ENCODE measurements around the gene CRKL. TPM values are rescaled to one million over a fixed set of nuclear protein-coding genes. Genes with fewer than 3 reads are reported as not detected.
A peak's percentile ranks its signal among the peaks of the same experiment; 100 is the strongest.

Gene CRKL
- total RNA-seq, 1 experiment from 2014 or later = 45.8 TPM

DNA sequence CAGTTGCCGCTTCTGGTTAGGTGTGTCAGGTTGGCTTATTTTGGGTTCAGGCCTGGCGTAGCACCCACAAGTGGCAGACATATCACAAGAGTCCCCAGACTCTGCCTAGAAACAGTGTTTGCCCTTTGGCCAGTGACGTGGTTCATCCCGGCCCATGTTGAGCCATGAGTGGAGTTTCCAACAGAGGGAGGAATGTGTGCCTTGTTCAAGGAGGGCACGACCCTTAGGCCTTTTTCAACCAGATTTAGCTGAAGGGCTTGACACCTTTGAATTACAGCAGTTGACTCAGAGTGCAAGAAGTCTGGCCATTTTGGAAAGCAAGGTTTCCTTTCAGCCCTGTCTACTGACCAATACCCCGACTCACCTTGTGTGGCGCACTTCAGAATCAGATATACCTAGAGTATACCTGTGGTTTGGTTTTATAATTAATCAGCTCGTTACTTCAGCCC lies 34.7 kb downstream of the CRKL start:
- ChIA-PET POLR2A (ENCODE audit: unreplicated experiment) (interaction anchor here (0.6 to 0.7 kb wide), 2 partner anchors 30 to 1947 kb away, joined by 4 to 10 read pairs; no protein-coding TSS in a partner anchor), CTCF (interaction anchor here (0.6 kb wide), 1 partner anchor 697 kb away, joined by 3 read pairs; no protein-coding TSS in a partner anchor)
- no peaks in the 10 kb centered on the region for H3K27me3 ChIP-seq (ENCODE audit: insufficient read depth, low read depth)
- peaks cover 19% of the 10 kb centered on the region for H4K20me1 ChIP-seq (ENCODE audit: insufficient read depth)
- no peak overlapping the region for H3K4me3 ChIP-seq
- no peaks in the 10 kb centered on the region; the same call in 1 of the 2 replicates for H3K36me3 ChIP-seq (ENCODE audit: low read depth)
- peaks cover 9% of the 10 kb centered on the region; the same call in 1 of the 2 replicates for H3K4me1 ChIP-seq (replicated peaks; ENCODE audit: insufficient read depth)
- H3K9me3 ChIP-seq (ENCODE audit: insufficient read depth, low read depth) = no peaks in the 10 kb centered on the region
- TF ChIP-seq, protein P1, sequence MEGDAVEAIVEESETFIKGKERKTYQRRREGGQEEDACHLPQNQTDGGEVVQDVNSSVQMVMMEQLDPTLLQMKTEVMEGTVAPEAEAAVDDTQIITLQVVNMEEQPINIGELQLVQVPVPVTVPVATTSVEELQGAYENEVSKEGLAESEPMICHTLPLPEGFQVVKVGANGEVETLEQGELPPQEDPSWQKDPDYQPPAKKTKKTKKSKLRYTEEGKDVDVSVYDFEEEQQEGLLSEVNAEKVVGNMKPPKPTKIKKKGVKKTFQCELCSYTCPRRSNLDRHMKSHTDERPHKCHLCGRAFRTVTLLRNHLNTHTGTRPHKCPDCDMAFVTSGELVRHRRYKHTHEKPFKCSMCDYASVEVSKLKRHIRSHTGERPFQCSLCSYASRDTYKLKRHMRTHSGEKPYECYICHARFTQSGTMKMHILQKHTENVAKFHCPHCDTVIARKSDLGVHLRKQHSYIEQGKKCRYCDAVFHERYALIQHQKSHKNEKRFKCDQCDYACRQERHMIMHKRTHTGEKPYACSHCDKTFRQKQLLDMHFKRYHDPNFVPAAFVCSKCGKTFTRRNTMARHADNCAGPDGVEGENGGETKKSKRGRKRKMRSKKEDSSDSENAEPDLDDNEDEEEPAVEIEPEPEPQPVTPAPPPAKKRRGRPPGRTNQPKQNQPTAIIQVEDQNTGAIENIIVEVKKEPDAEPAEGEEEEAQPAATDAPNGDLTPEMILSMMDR (conservative IDR thresholded peaks at IDR 0.05) = no peak
- no peak for TF ChIP-seq EZH2 (IDR thresholded peaks at IDR 0.05; ENCODE audit: low read depth)
- no peak for DNase-seq
- H2AFZ ChIP-seq = no peak overlapping the region
- H3F3A ChIP-seq (ENCODE audit: insufficient read depth, low read depth) = peaks cover 48% of the 10 kb centered on the region
- no TSS peak for BruUV-seq (replicated peaks)
- intact Hi-C loops (cut with micrococcal nuclease; ENCODE audit: unreplicated experiment) = no loop called here
- no peaks in the 10 kb centered on the region for H3K9me2 ChIP-seq (ENCODE audit: insufficient read depth)
- no peak overlapping the region for H3K4me2 ChIP-seq
- no peak overlapping the region for H3K27ac ChIP-seq
- H3K79me2 ChIP-seq (ENCODE audit: low read depth) = peaks cover 74% of the 10 kb centered on the region

DNA sequence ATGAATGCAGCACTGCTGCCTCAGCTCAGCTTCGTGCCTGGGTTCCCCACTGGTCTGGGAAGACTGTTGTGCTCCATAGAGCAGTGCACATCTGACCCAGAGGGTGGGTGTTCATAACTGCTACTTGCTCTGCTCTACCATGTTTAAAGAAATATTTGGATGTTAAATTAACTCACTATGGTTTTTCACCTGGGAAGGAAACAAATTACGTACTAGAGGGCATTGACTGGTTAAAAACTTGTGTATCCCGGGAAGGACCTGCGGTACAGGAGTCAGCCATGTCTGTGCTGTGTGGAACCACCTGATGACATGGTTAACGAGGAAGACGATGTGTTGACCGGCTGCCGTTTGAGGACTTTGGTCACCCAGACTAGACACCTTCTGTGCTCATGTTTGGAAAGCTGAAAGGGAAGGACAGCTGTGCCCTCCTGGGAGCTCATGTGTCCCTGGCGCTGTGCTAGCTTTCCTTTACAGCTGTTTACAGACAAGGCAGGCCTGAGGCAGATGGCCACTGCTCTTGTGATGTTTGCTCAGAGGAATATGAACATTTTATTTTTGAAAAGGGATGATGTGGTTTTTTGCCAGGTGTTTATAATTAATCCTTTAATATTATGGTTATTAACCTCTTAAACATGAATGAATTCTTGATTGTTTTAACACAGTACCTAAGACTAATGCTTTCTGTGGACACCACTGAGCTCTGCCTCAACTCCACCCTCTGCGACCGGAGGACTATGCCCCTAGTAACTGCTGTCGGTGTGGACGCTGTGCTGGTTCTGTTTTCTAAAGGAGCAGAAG lies 35.5 kb downstream of the CRKL start:
- intact Hi-C loops (cut with micrococcal nuclease; ENCODE audit: unreplicated experiment) = no loop called here
- TSS peak; percentile 6 for BruUV-seq (replicated peaks)

DNA sequence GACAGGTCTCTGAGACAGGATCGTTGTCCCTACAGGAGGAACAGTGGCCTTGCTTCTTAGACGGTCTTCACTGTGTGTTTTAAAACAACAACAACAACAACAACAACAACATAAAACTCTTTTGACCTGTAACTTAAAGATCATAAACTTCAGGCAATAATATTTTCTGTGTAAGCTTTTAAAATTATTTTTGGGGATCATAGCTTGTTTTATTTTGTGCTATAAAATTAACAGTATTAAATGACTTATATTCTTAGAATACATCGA lies 36.1 kb downstream of the CRKL start:
- no peak for TF ChIP-seq EZH2 (IDR thresholded peaks at IDR 0.05; ENCODE audit: low read depth)
- TF ChIP-seq, protein P1 (conservative IDR thresholded peaks at IDR 0.05) = no peak
- Histone ChIP-seq H3K36me3 (ENCODE audit: low read depth) (no peaks in the 10 kb centered on the region; the same call in 1 of the 2 replicates), H3F3A (ENCODE audit: insufficient read depth, low read depth) (peaks cover 49% of the 10 kb centered on the region), H3K4me2 (no peak overlapping the region), H3K27ac (peak overlapping the region; percentile 50), H3K9me3 (ENCODE audit: insufficient read depth, low read depth) (no peaks in the 10 kb centered on the region), H3K9me2 (ENCODE audit: insufficient read depth) (no peaks in the 10 kb centered on the region), H3K79me2 (ENCODE audit: low read depth) (peaks cover 60% of the 10 kb centered on the region), H3K4me3 (no peak overlapping the region), H3K4me1 (replicated peaks; ENCODE audit: insufficient read depth) (peaks cover 9% of the 10 kb centered on the region; the same call in 1 of the 2 replicates), H4K20me1 (ENCODE audit: insufficient read depth) (peaks cover 11% of the 10 kb centered on the region), H3K27me3 (ENCODE audit: insufficient read depth, low read depth) (no peaks in the 10 kb centered on the region), H2AFZ (no peak overlapping the region)
- no TSS peak for BruUV-seq (replicated peaks)
- CTCF ChIA-PET = no interaction called here
- DNase-seq = no peak
- intact Hi-C loops (cut with micrococcal nuclease; ENCODE audit: unreplicated experiment) = no loop called here
- POLR2A ChIA-PET (ENCODE audit: unreplicated experiment) = interaction anchor here (0.7 kb wide), 1 partner anchor 72 kb away, joined by 9 read pairs; no protein-coding TSS in a partner anchor

More for the DNA sequence above, 35.5 kb downstream of the CRKL start:
- Histone ChIP-seq H3F3A (ENCODE audit: insufficient read depth, low read depth) (peaks cover 48% of the 10 kb centered on the region), H4K20me1 (ENCODE audit: insufficient read depth) (peaks cover 14% of the 10 kb centered on the region), H3K4me1 (replicated peaks; ENCODE audit: insufficient read depth) (peaks cover 9% of the 10 kb centered on the region; the same call in 1 of the 2 replicates), H2AFZ (no peak overlapping the region), H3K9me2 (ENCODE audit: insufficient read depth) (no peaks in the 10 kb centered on the region), H3K9me3 (ENCODE audit: insufficient read depth, low read depth) (no peaks in the 10 kb centered on the region), H3K79me2 (ENCODE audit: low read depth) (peaks cover 66% of the 10 kb centered on the region), H3K4me2 (no peak overlapping the region), H3K36me3 (ENCODE audit: low read depth) (no peaks in the 10 kb centered on the region; the same call in 1 of the 2 replicates), H3K27ac (no peak overlapping the region), H3K27me3 (ENCODE audit: insufficient read depth, low read depth) (no peaks in the 10 kb centered on the region), H3K4me3 (no peak overlapping the region)
- DNase-seq = no peak
- ChIA-PET POLR2A (ENCODE audit: unreplicated experiment) (no interaction called here), CTCF (interaction anchor here (0.6 kb wide), 1 partner anchor 696 kb away, joined by 3 read pairs; no protein-coding TSS in a partner anchor)
- TF ChIP-seq, protein P1 (conservative IDR thresholded peaks at IDR 0.05) = no peak
- no peak for TF ChIP-seq EZH2 (IDR thresholded peaks at IDR 0.05; ENCODE audit: low read depth)

All from PC-9 (cell line).